ENCODE measurements around the gene KDM4F. TPM values are rescaled to one million over a fixed set of nuclear protein-coding genes. Genes with fewer than 3 reads are reported as not detected.

Gene KDM4F
- total RNA-seq, 1 experiment from 2014 or later: not detected

- H3K4me2 ChIP-seq (ENCODE audit: low read length): no peak overlapping the region
- no peak for ATAC-seq
- H3K36me3 ChIP-seq (ENCODE audit: control insufficient read depth in 1 of 2, insufficient read depth in 2 of 2, low read length in 2 of 2): no peaks in the 10 kb centered on the region
Observed at GRCh38 chr11:95065336-95065735, 16.1 kb downstream of the KDM4F start.

More at GRCh38 chr11:95065336-95065735, 16.1 kb downstream of the KDM4F start:
- Histone ChIP-seq H3K4me3 (replicated peaks in 1 of 2; ENCODE audit: low read depth in 1 of 2, low read length in 2 of 2) (no peak overlapping the region), H2AFZ (ENCODE audit: low read depth, low read length, poor library complexity, severe bottlenecking) (no peak overlapping the region), H3K79me2 (ENCODE audit: insufficient read depth, low read length) (peaks cover 26% of the 10 kb centered on the region), H3K4me1 (ENCODE audit: control insufficient read depth in 1 of 2, insufficient read depth in 2 of 2, low read length in 2 of 2) (peaks cover 14 to 16% of the 10 kb centered on the region in 2 experiments), H4K20me1 (ENCODE audit: insufficient read depth) (no peaks in the 10 kb centered on the region), H3K9me3 (ENCODE audit: control insufficient read depth in 1 of 2, insufficient read depth in 1 of 2, low read depth in 1 of 2, low read length in 2 of 2) (no peaks in the 10 kb centered on the region), H3K27ac (ENCODE audit: low read depth, low read length) (no peak overlapping the region), H3K9ac (ENCODE audit: low read length) (no peak overlapping the region), H3K9me2 (ENCODE audit: insufficient read depth) (no peaks in the 10 kb centered on the region; the same call in 1 of the 2 replicates), H3K27me3 (ENCODE audit: insufficient read depth, low read length) (no peaks in the 10 kb centered on the region)
- intact Hi-C loops (cut with micrococcal nuclease): loop anchor here (5.0 kb wide), 4 partner anchors 42 to 1362 kb away; partner anchors contain the start of gene FAM76B
- TF ChIP-seq RAD21 (IDR thresholded peaks at IDR 0.05; ENCODE audit: low read depth): no peak
- TF ChIP-seq ZNF274 (IDR thresholded peaks at IDR 0.05; ENCODE audit: low read depth, low read length): no peak
- TF ChIP-seq EZH2 (IDR thresholded peaks at IDR 0.05): no peak
- TF ChIP-seq, protein P1, sequence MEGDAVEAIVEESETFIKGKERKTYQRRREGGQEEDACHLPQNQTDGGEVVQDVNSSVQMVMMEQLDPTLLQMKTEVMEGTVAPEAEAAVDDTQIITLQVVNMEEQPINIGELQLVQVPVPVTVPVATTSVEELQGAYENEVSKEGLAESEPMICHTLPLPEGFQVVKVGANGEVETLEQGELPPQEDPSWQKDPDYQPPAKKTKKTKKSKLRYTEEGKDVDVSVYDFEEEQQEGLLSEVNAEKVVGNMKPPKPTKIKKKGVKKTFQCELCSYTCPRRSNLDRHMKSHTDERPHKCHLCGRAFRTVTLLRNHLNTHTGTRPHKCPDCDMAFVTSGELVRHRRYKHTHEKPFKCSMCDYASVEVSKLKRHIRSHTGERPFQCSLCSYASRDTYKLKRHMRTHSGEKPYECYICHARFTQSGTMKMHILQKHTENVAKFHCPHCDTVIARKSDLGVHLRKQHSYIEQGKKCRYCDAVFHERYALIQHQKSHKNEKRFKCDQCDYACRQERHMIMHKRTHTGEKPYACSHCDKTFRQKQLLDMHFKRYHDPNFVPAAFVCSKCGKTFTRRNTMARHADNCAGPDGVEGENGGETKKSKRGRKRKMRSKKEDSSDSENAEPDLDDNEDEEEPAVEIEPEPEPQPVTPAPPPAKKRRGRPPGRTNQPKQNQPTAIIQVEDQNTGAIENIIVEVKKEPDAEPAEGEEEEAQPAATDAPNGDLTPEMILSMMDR (IDR thresholded peaks at IDR 0.05 in 2 of 3, conservative IDR thresholded peaks at IDR 0.05 in 1 of 3; ENCODE audit: borderline replicate concordance in 1 of 3, insufficient read depth in 1 of 3, low read depth in 2 of 3, low read length in 2 of 3): no peak
- no peak for TF ChIP-seq CEBPB (IDR thresholded peaks at IDR 0.05; ENCODE audit: low read depth)
- no peak for TF ChIP-seq TCF7L2 (IDR thresholded peaks at IDR 0.05; ENCODE audit: borderline replicate concordance, extremely low read depth, insufficient read depth, insufficient read length)
- TF ChIP-seq ELF1 (IDR thresholded peaks at IDR 0.05; ENCODE audit: borderline replicate concordance, low read depth): no peak
- no peak for TF ChIP-seq JUND (IDR thresholded peaks at IDR 0.05)
- TF ChIP-seq SRF (IDR thresholded peaks at IDR 0.05; ENCODE audit: low read depth): no peak
- TF ChIP-seq SP1 (IDR thresholded peaks at IDR 0.05; ENCODE audit: low read depth): no peak
- no peak for TF ChIP-seq FOSL1 (IDR thresholded peaks at IDR 0.05; ENCODE audit: low read depth)
- TF ChIP-seq EZH2phosphoT487 (IDR thresholded peaks at IDR 0.05; ENCODE audit: borderline replicate concordance): no peak
- TF ChIP-seq REST (IDR thresholded peaks at IDR 0.05; ENCODE audit: low read depth): no peak
- TF ChIP-seq POLR2AphosphoS5 (IDR thresholded peaks at IDR 0.05; ENCODE audit: low read depth, low read length): no peak
- no peak for DNase-seq (ENCODE audit: low read depth, low spot score)
- ChIA-PET CTCF (no interaction called here), POLR2A (interaction anchor here (2.7 kb wide), 1 partner anchor 86 kb away, joined by 36 read pairs; no protein-coding TSS in a partner anchor), RAD21 (ENCODE audit: low non-redundant PET in 1 of 2, low total read pairs in 2 of 2, uncharacterized antibody in 2 of 2, unreplicated experiment in 2 of 2) (no interaction called here)
- no TSS peak for BruUV-seq (replicated peaks)

Data from HCT116 (cell line).